ENCODE data around the gene RHOB.

Gene RHOB

GRCh38 chr2:20496076-20496872 lies 49.4 kb downstream of the RHOB start:
- peak; percentile 53 for DNase-seq

- DNase-seq, result no peak
Observed at GRCh38 chr2:20496942-20497341, 50.1 kb downstream of the RHOB start.
